Right hindlimb (tissue), 1 donor: ENCODE data around the gene SPTAN1.
"Not testable (repeated sequence)": the region's sequence is repeated elsewhere in the genome, so short reads cannot be mapped to it uniquely, and the experiment has no call there.

Experiments used
- DNase-seq: peaks from one replicate; pipeline ENCODE4 v3.0.0-alpha.2; 2018

Gene SPTAN1

GRCh38 chr9:128553728-128554127 is 1.3 kb downstream of the SPTAN1 start:
- peak; percentile 28 for DNase-seq

DNA sequence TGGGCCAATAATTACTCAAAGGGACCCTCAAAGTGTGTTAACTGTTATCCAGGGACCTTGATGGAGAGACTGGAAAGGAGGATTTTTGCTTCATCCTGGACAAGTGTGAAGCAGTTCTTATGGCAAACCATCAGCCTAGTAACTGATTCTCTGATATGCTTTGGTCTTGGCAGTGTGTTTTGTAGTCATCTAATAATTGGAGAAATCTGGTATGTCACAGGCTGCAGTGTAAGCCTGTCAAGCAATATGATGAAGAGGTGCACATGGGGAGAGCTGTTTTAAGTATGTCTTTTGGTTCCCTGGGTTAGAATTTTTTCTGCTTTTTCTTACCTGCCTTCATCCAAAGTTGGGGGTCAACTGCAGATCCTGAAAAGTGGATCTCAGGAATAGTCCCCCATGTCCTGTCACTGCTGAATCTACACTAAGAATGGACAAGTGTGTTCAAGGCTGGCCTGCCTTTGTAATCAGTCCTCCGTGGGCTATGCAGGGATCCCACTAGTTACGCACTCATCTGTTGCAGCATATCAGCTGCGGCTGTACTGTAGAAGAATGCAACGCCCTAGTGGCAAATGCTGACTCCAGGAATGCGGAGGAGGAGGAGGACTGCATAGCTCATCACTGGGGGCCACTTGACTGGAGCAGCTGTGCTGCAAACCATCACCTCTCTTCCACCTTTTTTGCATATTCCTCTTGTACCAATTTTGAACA is 1.9 kb downstream of the SPTAN1 start:
- DNase-seq = peak; percentile 78

- DNase-seq = no peak
Observed at GRCh38 chr9:128555180-128555721, 2.9 kb downstream of the SPTAN1 start.

- DNase-seq = no peak
Observed at GRCh38 chr9:128556276-128556675, 3.9 kb downstream of the SPTAN1 start.

DNA sequence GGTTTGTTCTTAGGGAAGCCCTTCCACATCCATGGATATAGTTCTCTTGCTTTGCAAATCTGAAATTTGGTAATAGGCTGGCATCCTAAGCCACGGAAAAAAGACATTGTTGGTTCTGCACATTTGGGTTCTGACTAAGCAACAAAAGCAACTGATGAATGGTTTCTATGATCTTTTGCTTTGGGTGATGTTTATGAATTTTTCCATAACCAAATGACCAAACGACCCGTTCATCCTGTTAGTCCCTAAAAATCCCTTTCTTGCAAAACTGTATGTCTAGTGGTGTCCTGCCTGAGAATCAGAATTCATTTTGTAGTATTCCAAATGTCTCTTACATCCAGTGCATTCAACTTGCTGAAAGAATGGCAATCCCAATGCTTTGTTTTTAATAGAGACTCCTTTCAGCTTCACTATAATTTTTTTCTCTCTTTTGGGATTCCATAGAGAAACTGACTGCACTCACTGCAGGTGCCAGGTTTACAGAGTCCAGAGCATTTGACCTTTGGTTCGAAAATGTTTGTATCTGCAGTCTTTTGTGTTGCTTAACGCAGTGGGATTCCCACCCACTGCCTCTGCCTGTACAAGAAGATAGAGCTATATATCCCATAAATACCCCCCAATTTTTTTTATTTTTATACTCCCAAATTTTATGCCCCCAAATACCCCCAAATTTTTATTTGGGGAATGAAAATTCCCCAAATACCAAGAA is 4.7 kb downstream of the SPTAN1 start:
- DNase-seq = no peak

GRCh38 chr9:128558431-128559310 is 6.3 kb downstream of the SPTAN1 start:
- DNase-seq = peak; percentile 79

DNA sequence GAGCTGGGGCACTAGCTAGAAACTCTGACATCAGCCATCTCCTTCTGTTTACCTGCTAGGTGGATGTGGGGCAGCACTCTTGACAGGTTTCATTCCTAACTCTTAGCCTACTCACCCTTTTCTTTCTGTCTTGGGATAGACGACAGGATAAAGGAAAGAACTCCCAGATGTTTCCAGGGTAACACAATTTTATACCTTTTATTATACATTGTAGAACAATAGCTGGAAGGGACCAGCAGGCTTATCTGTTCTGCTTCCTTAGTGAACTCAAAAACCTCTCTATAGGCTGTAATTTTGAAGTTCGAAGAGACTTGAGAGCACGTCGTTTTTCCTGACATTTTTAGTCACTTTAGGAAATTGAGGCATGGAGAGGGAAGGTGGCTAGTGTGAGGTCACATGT is 13.2 kb downstream of the SPTAN1 start:
- no peak for DNase-seq

GRCh38 chr9:128568470-128569078 is 16.2 kb downstream of the SPTAN1 start:
- DNase-seq = no peak

GRCh38 chr9:128575469-128575868 is 23.1 kb downstream of the SPTAN1 start:
- no peak for DNase-seq

DNA sequence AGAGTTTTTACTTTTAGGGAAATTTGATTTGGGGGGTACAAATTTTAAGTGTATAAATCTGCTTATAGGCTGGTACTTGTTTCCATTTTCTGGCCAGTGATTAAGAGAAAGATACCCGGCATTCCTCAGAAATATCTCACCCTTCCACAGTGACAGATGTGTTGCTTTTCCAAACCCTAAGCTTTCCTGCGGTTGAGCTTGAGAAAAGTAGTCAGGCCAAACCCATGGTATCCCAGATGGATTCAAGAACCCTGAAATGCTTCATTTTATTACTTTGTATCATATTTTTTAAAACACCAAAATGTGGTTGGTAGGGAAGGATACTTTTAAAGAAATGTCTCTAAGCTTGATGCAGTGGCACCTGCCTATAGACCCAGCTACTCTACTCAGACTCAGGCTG is 23.5 kb downstream of the SPTAN1 start:
- no peak for DNase-seq

GRCh38 chr9:128577206-128577605 is 24.8 kb downstream of the SPTAN1 start:
- no peak for DNase-seq

DNA sequence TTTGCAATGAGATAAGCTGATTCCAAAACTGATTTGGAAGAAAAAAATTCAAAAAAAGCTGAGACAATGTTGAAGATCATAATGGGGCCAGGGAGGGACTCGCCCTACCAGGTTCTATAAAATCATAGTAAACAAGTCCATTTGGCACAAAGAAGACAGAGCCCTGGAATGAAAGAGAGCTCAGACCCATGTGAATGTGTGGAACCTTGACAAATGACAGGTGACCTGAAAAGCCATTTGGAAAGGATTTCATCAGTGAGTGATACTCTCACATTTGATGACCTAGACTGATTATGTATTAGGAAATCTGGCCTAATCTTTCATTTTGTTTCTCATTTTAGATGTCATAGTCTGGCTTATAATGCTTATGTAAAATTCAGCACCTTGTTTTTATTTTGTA is 26.8 kb downstream of the SPTAN1 start:
- DNase-seq = no peak

DNA sequence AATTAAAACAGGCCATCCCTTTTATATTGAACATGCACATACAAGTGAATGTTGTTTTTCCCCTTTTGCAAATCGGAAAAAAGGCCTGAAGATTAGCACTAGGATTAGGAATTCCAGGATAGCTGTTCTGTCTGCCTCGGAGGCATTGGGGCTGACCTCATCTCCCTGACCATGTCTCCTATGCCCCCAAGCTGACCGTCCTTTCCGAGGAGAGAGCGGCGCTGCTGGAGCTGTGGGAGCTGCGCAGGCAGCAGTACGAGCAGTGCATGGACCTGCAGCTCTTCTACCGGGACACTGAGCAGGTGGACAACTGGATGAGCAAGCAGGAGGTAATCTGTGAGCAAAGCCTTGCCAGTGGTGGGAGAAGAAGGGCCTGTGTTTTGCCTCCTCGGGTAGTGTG is 28.3 kb downstream of the SPTAN1 start:
- no peak for DNase-seq

GRCh38 chr9:128585155-128585554 is 32.8 kb downstream of the SPTAN1 start:
- not testable (repeated sequence) for DNase-seq

GRCh38 chr9:128586934-128587333 is 34.5 kb downstream of the SPTAN1 start:
- DNase-seq = not testable (repeated sequence)

DNA sequence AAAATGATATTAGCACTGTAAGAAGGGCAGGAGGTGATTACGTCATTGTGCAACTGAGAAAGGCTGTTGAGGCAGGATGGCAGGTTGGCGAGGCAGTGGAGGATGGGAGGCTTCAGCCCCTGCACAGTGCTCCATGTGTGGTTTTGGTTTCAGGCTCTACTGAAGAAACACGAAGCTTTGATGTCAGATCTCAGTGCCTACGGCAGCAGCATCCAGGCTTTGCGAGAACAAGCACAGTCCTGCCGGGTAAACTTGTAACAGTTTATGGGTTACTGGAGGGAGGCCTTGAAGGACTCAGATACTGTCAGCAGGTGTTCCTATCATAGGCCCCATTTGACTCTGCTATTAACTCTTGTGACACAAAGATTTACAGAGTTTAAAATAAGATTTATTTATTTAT is 35.1 kb downstream of the SPTAN1 start:
- DNase-seq = no peak

DNA sequence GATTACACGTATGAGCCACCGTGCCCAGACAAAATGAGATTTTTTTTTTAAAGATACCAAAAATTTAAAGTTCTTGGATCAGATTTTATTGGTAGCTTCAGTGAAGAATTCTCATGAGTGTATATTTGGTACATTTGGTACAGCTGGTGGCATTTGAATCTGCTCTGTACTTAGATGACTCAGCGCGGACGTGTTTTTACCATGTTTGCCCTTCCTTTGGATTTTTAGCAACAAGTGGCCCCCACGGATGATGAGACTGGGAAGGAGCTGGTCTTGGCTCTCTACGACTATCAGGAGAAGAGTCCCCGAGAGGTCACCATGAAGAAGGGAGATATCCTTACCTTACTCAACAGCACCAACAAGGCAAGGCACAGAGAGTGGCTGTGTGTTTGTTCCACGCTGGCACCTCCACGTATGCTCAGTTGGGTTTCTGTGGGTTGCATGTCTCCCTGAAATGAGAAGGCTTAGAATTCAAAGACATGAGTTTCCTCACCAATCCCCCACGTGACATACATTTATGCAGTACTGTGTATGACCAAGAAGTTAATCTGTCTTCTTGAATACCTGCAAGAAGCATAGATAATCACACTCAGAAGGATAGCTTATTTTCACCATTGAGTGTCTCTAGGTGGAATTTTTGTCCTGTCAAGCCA is 36.3 kb downstream of the SPTAN1 start:
- no peak for DNase-seq

DNA sequence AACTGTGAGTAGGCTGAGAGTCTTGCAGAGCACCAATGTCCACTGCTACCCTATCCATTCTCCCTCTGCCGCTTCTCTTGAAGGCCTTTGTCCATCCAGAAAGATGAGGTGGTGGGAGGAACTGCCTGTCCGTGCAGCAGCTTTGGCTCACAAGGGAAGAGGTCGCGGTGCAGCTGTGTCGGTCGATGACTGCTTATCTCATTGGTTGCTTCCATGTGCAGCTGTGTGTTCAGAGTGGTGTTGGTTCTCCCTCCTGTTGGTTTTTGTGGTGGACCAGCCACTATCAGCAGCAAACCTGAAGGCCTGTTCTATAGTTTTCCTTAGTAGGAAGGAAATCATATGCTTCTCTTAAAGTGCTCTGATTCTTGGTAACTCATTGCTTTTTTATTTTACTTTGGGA is 40.7 kb downstream of the SPTAN1 start:
- no peak for DNase-seq

GRCh38 chr9:128593856-128594255 is 41.5 kb downstream of the SPTAN1 start:
- DNase-seq = no peak

GRCh38 chr9:128595471-128595870 is 43.1 kb downstream of the SPTAN1 start:
- no peak for DNase-seq

GRCh38 chr9:128600099-128600498 is 47.7 kb downstream of the SPTAN1 start:
- DNase-seq = no peak

DNA sequence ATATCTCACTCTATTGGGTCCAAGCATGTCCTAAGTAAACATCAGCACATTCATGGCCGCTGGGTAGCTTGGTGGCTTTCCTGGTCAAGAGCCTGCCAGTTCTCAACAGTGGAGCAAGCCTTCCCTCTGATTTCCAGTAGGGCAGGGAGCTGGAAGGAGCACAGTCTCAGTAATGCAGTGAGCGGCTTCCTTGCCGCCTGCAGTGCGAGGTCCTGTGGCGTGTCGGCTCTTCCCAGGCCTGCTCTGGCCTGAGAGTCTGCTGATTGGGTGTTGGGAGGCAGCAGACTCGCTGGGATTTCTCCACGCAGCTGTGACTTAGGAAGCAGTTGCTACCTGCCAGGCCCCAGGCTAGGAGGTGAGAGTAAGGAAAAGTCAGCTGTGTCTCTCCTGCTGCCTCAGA is 51.3 kb downstream of the SPTAN1 start:
- DNase-seq = no peak
